ENCODE measurements around the gene RORC.
"Not testable (repeated sequence)": the region's sequence is repeated elsewhere in the genome, so short reads cannot be mapped to it uniquely, and the experiment has no call there.

Gene RORC

GRCh38 chr1:151769270-151769669 is 62.3 kb downstream of the RORC start:
- not testable (repeated sequence) for DNase-seq

GRCh38 chr1:151768351-151769066 is 63.1 kb downstream of the RORC start:
- not testable (repeated sequence) for DNase-seq

- DNase-seq = no peak
Measured at GRCh38 chr1:151763990-151764389, 67.6 kb downstream of the RORC start.

GRCh38 chr1:151762941-151763921 is 68.4 kb downstream of the RORC start, which contains the start of gene MRPL9:
Gene MRPL9, minus strand, starts transcription at chr1:151763496. Its CDS starts 17 bp downstream, at chr1:151763479.
- peak; percentile 84 for DNase-seq

- DNase-seq = no peak
Measured at GRCh38 chr1:151760597-151761385, 70.8 kb downstream of the RORC start.

GRCh38 chr1:151759241-151759640 is 72.4 kb downstream of the RORC start:
- DNase-seq = no peak

- no peak for DNase-seq
Measured at GRCh38 chr1:151756291-151756690, 75.3 kb downstream of the RORC start.

All from CD4-positive, alpha-beta T cell treated with Interleukin-4 for 4 hours (primary cell).